HG03159 (cell line): Measurements from ENCODE around the gene PLK3.
A peak's percentile ranks its signal among the peaks of the same experiment; 100 is the strongest.
"Not testable (repeated sequence)": the region's sequence is repeated elsewhere in the genome, so short reads cannot be mapped to it uniquely, and the experiment has no call there.

Experiments
- ATAC-seq: cut with Tn5 transposase; IDR thresholded peaks from one replicate; pipeline ENCODE4 v1.9.1; 2021; ENCODE audit warnings: mild to moderate bottlenecking, moderate library complexity; ENCODE audit not compliant: unreplicated experiment

PLK3 gene

GRCh38 chr1:44799770-44800584 lies at the start of gene PLK3:
TSS of gene PLK3 (plus strand) at chr1:44800377. CDS start at chr1:44800464, 87 bp downstream.
- peak; percentile 78 for ATAC-seq

- ATAC-seq: no peak
Observed at GRCh38 chr1:44757420-44757819, 42.8 kb upstream of the PLK3 start.

- ATAC-seq: no peak
Observed at GRCh38 chr1:44759077-44759476, 41.1 kb upstream of the PLK3 start.

- no peak for ATAC-seq
Observed at GRCh38 chr1:44760876-44761275, 39.3 kb upstream of the PLK3 start.

DNA sequence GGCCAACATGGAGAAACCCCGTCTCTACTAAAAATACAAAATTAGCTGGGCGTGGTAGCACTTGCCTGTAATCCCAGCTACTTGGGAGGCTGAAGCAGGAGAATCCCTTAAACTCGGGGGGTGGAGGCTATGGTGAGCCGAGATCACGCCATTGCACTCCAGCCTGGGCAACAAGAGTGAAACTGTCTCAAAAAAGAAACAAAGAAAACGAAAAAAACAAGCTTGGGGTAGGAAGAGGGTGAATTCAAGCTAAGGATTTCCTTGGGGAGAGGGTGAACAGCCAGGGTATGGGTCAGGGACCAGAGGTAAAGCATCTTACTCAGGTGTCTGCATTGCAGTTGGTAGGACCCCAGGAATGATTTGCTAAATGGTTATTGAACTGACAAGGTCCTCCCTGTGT lies 33.8 kb upstream of the PLK3 start:
- not testable (repeated sequence) for ATAC-seq

- peak; percentile 78 for ATAC-seq
Observed at GRCh38 chr1:44775078-44775929, 24.9 kb upstream of the PLK3 start, which contains the start of gene RPS8. TSS of gene RPS8 (plus strand) at chr1:44775540. CDS start at chr1:44775597, 57 bp downstream.

- ATAC-seq: peak; percentile 27
Observed at GRCh38 chr1:44775930-44776729, 24.0 kb upstream of the PLK3 start.

DNA sequence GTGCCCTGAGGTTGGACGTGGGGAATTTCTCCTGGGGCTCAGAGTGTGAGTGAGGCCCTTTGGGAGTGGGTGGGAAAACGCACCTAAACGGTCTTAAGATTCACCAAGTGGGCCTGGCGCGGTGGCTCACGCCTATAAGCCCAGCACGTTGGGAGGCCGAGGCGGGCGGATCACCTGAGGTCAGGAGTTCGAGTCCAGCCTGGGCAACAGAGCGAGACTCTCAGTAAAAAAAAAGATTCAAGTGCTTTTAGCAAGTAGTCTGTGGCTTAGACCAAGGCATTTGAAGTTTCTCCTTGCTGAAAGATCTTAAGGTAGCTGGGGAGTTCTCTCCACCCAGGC lies 23.5 kb upstream of the PLK3 start:
- no peak for ATAC-seq

- no peak for ATAC-seq
Observed at GRCh38 chr1:44777547-44777946, 22.6 kb upstream of the PLK3 start.

GRCh38 chr1:44777969-44778635 lies 22.1 kb upstream of the PLK3 start:
- no peak for ATAC-seq

GRCh38 chr1:44778705-44779576 lies 21.2 kb upstream of the PLK3 start:
- no peak for ATAC-seq

- no peak for ATAC-seq
Observed at GRCh38 chr1:44780583-44781121, 19.5 kb upstream of the PLK3 start.

DNA sequence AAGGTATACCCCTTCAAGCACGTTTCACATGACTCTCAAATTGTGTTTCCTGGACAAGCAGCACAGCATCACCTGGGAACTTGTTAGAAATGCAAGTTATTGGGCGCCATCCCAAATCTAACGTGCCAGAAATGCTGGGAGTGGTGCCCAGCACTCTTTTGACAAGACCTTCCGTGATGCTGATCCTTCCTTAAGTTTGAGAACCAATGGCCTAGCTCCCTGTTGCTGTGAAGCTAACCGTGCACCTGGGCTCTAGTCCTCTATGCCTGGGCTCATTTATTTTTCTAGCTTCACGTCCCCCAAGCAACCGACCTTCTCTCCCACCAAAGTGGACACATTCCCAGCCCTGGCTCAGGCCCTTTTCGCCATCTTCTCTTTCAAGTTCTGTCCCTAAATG lies 16.5 kb upstream of the PLK3 start:
- no peak for ATAC-seq

- no peak for ATAC-seq
Observed at GRCh38 chr1:44784094-44785028, 15.8 kb upstream of the PLK3 start.

DNA sequence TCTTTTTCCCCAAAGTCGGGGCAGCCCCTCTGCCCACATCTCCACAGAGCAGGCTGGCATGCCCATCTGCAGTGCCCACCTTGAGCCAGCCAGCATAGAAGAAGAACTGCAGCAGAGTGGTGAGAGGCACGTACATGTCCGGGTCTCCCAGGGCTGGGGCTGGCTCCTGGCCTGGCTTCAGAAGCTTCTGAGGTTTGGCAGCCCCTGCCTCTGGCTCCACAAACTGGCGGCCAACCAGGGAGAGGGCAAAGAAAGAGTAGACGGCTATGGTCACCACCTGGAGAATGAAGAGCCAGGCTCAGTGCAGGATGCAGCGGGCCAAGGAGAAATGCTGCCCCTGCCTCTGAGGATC lies 15.2 kb upstream of the PLK3 start:
- no peak for ATAC-seq

DNA sequence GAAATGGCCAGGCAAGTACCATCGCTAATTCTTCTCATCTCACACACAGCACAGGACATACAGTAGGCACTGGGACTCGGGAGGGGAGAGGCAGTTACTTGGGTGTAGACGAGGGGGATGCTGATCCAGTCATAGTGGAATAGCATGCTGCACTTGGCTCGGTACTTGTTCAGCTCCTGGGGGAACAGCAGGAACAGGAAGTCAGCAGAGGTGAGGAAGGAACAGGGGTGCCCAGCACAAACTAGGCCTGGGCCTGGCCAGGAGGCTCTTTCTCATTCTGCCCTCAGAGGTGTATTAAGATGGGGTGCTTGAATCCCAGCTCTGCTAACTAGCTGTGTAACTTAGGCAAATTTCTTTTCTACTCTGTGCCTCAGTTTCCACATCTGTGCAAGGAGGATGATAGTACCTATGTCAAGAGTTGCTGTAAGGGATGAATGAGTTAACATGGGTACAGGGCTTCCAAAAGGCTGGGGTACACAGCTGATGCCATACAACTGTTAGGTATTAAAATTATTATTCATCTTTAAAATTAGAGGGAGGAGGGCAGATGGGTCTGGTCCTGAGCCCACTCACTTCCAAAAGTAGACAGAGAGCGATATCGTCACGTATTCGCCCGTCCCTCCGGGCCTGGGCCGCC lies 14.6 kb upstream of the PLK3 start:
- no peak for ATAC-seq

- ATAC-seq: peak; percentile 51
Observed at GRCh38 chr1:44786138-44786840, 13.9 kb upstream of the PLK3 start.
